ENCODE measurements around the gene FXYD6. TPM values are rescaled to one million over a fixed set of nuclear protein-coding genes. Genes with fewer than 3 reads are reported as not detected.

Gene FXYD6
- total and polyA plus RNA-seq, 7 experiments from 2014 or later, result 0.10 to 5.4 (median 0.98) TPM; not detected in 4

- H3K4me3 Mint-ChIP-seq, result no peak overlapping the region
- H3K36me3 Mint-ChIP-seq, result no peaks in the 10 kb centered on the region
- H3K9me3 Mint-ChIP-seq, result no peaks in the 10 kb centered on the region
- intact Hi-C loops (cut with micrococcal nuclease), result no loop called here
- no peak overlapping the region for H3K27ac Mint-ChIP-seq
- Histone ChIP-seq H3K36me3 (ENCODE audit: control insufficient read depth in 2 of 3, insufficient read depth in 3 of 3, low read length in 3 of 3) (no peaks in the 10 kb centered on the region), H3K9me3 (ENCODE audit: control insufficient read depth in 2 of 3, low read length in 3 of 3) (no peaks in the 10 kb centered on the region), H3K4me1 (ENCODE audit: control insufficient read depth in 2 of 2, insufficient read depth in 2 of 2, low read length in 2 of 2) (no peaks in the 10 kb centered on the region), H3K4me3 (ENCODE audit: low read length) (no peak overlapping the region), H3K27ac (ENCODE audit: low read depth, low read length) (no peak overlapping the region), H3K27me3 (ENCODE audit: control insufficient read depth in 2 of 2, insufficient read depth in 2 of 2, low read length in 2 of 2) (no peaks in the 10 kb centered on the region)
- DNase-seq (no peak), ATAC-seq (no peak)
- ChIA-PET POLR2A (no interaction called here), CTCF (no interaction called here)
- H3K27me3 Mint-ChIP-seq, result peaks cover 0 to 7% (median 0%) of the 10 kb centered on the region in 5 donors
- peaks cover 0 to 11% (median 0%) of the 10 kb centered on the region in 7 donors for H3K4me1 Mint-ChIP-seq
Observed at GRCh38 chr11:117901601-117902000, 25.1 kb upstream of the FXYD6 start.

- ATAC-seq (no peak), DNase-seq (no peak)
- ChIA-PET POLR2A (no interaction called here), CTCF (interaction anchor here (0.8 kb wide), 1 partner anchor 46 kb away, joined by 3 read pairs; no protein-coding TSS in a partner anchor)
- no peak overlapping the region for H3K4me3 ChIP-seq (ENCODE audit: low read length)
- Mint-ChIP-seq H3K4me3 (no peak overlapping the region), H3K27me3 (peaks cover 0 to 13% (median 0%) of the 10 kb centered on the region in 5 donors), H3K36me3 (no peaks in the 10 kb centered on the region), H3K27ac (no peak overlapping the region), H3K4me1 (peaks cover 0 to 11% (median 0%) of the 10 kb centered on the region in 7 donors), H3K9me3 (no peaks in the 10 kb centered on the region)
- no peaks in the 10 kb centered on the region for H3K27me3 ChIP-seq (ENCODE audit: control insufficient read depth in 2 of 2, insufficient read depth in 2 of 2, low read length in 2 of 2)
- no peaks in the 10 kb centered on the region for H3K36me3 ChIP-seq (ENCODE audit: control insufficient read depth in 2 of 3, insufficient read depth in 3 of 3, low read length in 3 of 3)
- intact Hi-C loops (cut with micrococcal nuclease), result no loop called here
- no peaks in the 10 kb centered on the region for H3K4me1 ChIP-seq (ENCODE audit: control insufficient read depth in 2 of 2, insufficient read depth in 2 of 2, low read length in 2 of 2)
- H3K9me3 ChIP-seq (ENCODE audit: control insufficient read depth in 2 of 3, low read length in 3 of 3), result no peaks in the 10 kb centered on the region
- no peak overlapping the region for H3K27ac ChIP-seq (ENCODE audit: low read depth, low read length)
Observed at GRCh38 chr11:117900720-117901440, 24.4 kb upstream of the FXYD6 start.

GRCh38 chr11:117900121-117900648 is 23.7 kb upstream of the FXYD6 start:
- peak; percentile 52 for ATAC-seq
- Histone ChIP-seq H3K36me3 (ENCODE audit: control insufficient read depth in 2 of 3, insufficient read depth in 3 of 3, low read length in 3 of 3) (no peaks in the 10 kb centered on the region), H3K27me3 (ENCODE audit: control insufficient read depth in 2 of 2, insufficient read depth in 2 of 2, low read length in 2 of 2) (no peaks in the 10 kb centered on the region), H3K9me3 (ENCODE audit: control insufficient read depth in 2 of 3, low read length in 3 of 3) (no peaks in the 10 kb centered on the region), H3K4me3 (ENCODE audit: low read length) (no peak overlapping the region), H3K4me1 (ENCODE audit: control insufficient read depth in 2 of 2, insufficient read depth in 2 of 2, low read length in 2 of 2) (no peaks in the 10 kb centered on the region), H3K27ac (ENCODE audit: low read depth, low read length) (no peak overlapping the region)
- H3K4me3 Mint-ChIP-seq, result no peak overlapping the region
- DNase-seq, result no peak
- POLR2A ChIA-PET, result no interaction called here
- peaks cover 0 to 11% (median 0%) of the 10 kb centered on the region in 7 donors for H3K4me1 Mint-ChIP-seq
- H3K27me3 Mint-ChIP-seq, result peaks cover 0 to 18% (median 0%) of the 10 kb centered on the region in 5 donors
- intact Hi-C loops (cut with micrococcal nuclease), result no loop called here
- H3K9me3 Mint-ChIP-seq, result no peaks in the 10 kb centered on the region
- H3K36me3 Mint-ChIP-seq, result no peaks in the 10 kb centered on the region
- peak overlapping the region in 1 of 9 donors; percentile 49 for H3K27ac Mint-ChIP-seq
- CTCF ChIA-PET, result no interaction called here

GRCh38 chr11:117898059-117898458 is 21.6 kb upstream of the FXYD6 start:
- ChIA-PET CTCF (no interaction called here), POLR2A (no interaction called here)

GRCh38 chr11:117892651-117893050 is 16.2 kb upstream of the FXYD6 start:
- CTCF ChIA-PET, result interaction anchor here (2.1 kb wide), 1 partner anchor 160 kb away, joined by 5 read pairs; no protein-coding TSS in a partner anchor
- ATAC-seq, result no peak
- intact Hi-C loops (cut with micrococcal nuclease), result loop anchor here in 1 of 2 donors (5.0 kb wide), 1 partner anchor 35 kb away; no protein-coding TSS in a partner anchor
- Mint-ChIP-seq H3K4me1 (no peaks in the 10 kb centered on the region), H3K27me3 (peaks cover 0 to 52% (median 7%) of the 10 kb centered on the region in 5 donors), H3K4me3 (no peak overlapping the region), H3K36me3 (peaks cover 0 to 5% (median 0%) of the 10 kb centered on the region in 5 donors), H3K9me3 (peaks cover 0 to 34% (median 6%) of the 10 kb centered on the region in 11 donors), H3K27ac (no peak overlapping the region)
- peaks cover 0 to 3% of the 10 kb centered on the region in 2 donors for H3K27me3 ChIP-seq (ENCODE audit: control insufficient read depth in 2 of 2, insufficient read depth in 2 of 2, low read length in 2 of 2)
- H3K27ac ChIP-seq (ENCODE audit: low read depth, low read length), result no peak overlapping the region
- H3K4me1 ChIP-seq (ENCODE audit: control insufficient read depth in 2 of 2, insufficient read depth in 2 of 2, low read length in 2 of 2), result no peaks in the 10 kb centered on the region
- no peaks in the 10 kb centered on the region for H3K9me3 ChIP-seq (ENCODE audit: control insufficient read depth in 2 of 3, low read length in 3 of 3)
- DNase-seq, result no peak
- H3K36me3 ChIP-seq (ENCODE audit: control insufficient read depth in 2 of 3, insufficient read depth in 3 of 3, low read length in 3 of 3), result no peaks in the 10 kb centered on the region
- POLR2A ChIA-PET, result no interaction called here
- H3K4me3 ChIP-seq (ENCODE audit: low read length), result no peak overlapping the region

More at GRCh38 chr11:117898059-117898458, 21.6 kb upstream of the FXYD6 start:
- ATAC-seq, result no peak
- Histone ChIP-seq H3K9me3 (ENCODE audit: control insufficient read depth in 2 of 3, low read length in 3 of 3) (no peaks in the 10 kb centered on the region), H3K4me3 (ENCODE audit: low read length) (no peak overlapping the region), H3K4me1 (ENCODE audit: control insufficient read depth in 2 of 2, insufficient read depth in 2 of 2, low read length in 2 of 2) (no peaks in the 10 kb centered on the region), H3K27ac (ENCODE audit: low read depth, low read length) (no peak overlapping the region), H3K36me3 (ENCODE audit: control insufficient read depth in 2 of 3, insufficient read depth in 3 of 3, low read length in 3 of 3) (no peaks in the 10 kb centered on the region), H3K27me3 (ENCODE audit: control insufficient read depth in 2 of 2, insufficient read depth in 2 of 2, low read length in 2 of 2) (peaks cover 0 to 3% of the 10 kb centered on the region in 2 donors)
- peaks cover 0 to 11% (median 0%) of the 10 kb centered on the region in 7 donors for H3K4me1 Mint-ChIP-seq
- H3K36me3 Mint-ChIP-seq, result peaks cover 0 to 4% (median 0%) of the 10 kb centered on the region in 5 donors
- peak overlapping the region in 1 of 9 donors; percentile 46 for H3K27ac Mint-ChIP-seq
- intact Hi-C loops (cut with micrococcal nuclease), result no loop called here
- no peak for DNase-seq
- no peak overlapping the region for H3K4me3 Mint-ChIP-seq
- H3K27me3 Mint-ChIP-seq, result peaks cover 0 to 34% (median 4%) of the 10 kb centered on the region in 5 donors
- H3K9me3 Mint-ChIP-seq, result peaks cover 0 to 7% (median 4%) of the 10 kb centered on the region in 11 donors

DNA sequence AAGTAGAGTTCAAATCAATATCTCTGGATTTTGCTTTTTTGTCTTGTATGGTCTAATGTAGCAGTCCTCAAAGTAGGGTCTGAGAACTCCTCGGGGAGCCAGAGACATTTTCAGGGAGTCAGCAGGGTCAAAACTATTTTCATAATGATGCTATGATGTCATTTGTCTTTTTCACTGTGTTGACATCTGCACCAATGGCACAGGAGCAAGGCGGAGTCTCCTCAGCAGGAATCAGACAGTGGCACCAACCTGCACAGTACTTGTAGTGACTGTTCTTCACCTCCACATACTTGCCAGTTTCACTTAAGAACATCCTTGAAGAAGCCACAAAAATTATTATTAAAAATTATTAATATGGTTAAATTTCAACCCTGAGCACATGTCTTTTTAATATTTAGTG is 14.9 kb upstream of the FXYD6 start:
- Histone ChIP-seq H3K9me3 (ENCODE audit: control insufficient read depth in 2 of 3, low read length in 3 of 3) (no peaks in the 10 kb centered on the region), H3K36me3 (ENCODE audit: control insufficient read depth in 2 of 3, insufficient read depth in 3 of 3, low read length in 3 of 3) (no peaks in the 10 kb centered on the region), H3K27ac (ENCODE audit: low read depth, low read length) (no peak overlapping the region), H3K4me1 (ENCODE audit: control insufficient read depth in 2 of 2, insufficient read depth in 2 of 2, low read length in 2 of 2) (no peaks in the 10 kb centered on the region), H3K27me3 (ENCODE audit: control insufficient read depth in 2 of 2, insufficient read depth in 2 of 2, low read length in 2 of 2) (peaks cover 0 to 3% of the 10 kb centered on the region in 2 donors), H3K4me3 (ENCODE audit: low read length) (no peak overlapping the region)
- ATAC-seq, result no peak
- ChIA-PET CTCF (interaction anchor here (2.1 kb wide), 1 partner anchor 162 kb away, joined by 5 read pairs; no protein-coding TSS in a partner anchor), POLR2A (interaction anchor here (1.4 kb wide), 1 partner anchor 60 kb away, joined by 3 read pairs; no protein-coding TSS in a partner anchor)
- no peak for DNase-seq
- Mint-ChIP-seq H3K27ac (no peak overlapping the region), H3K27me3 (peaks cover 0 to 42% (median 7%) of the 10 kb centered on the region in 5 donors), H3K4me1 (no peaks in the 10 kb centered on the region), H3K9me3 (peaks cover 0 to 34% (median 6%) of the 10 kb centered on the region in 11 donors), H3K36me3 (peaks cover 0 to 5% (median 0%) of the 10 kb centered on the region in 5 donors), H3K4me3 (no peak overlapping the region)
- intact Hi-C loops (cut with micrococcal nuclease), result loop anchor here in 1 of 2 donors (5.0 kb wide), 1 partner anchor 34 kb away; no protein-coding TSS in a partner anchor

All from naive thymus-derived CD4-positive, alpha-beta T cell (primary cell).